NCI-H748 (cell line): ENCODE results near the gene HOXA6.

Experiments used
- DNase-seq: peaks from one replicate; lab custom pipeline; 2025; ENCODE audit not compliant: unreplicated experiment; lab: John Stamatoyannopoulos, UW

HOXA6 gene

DNA sequence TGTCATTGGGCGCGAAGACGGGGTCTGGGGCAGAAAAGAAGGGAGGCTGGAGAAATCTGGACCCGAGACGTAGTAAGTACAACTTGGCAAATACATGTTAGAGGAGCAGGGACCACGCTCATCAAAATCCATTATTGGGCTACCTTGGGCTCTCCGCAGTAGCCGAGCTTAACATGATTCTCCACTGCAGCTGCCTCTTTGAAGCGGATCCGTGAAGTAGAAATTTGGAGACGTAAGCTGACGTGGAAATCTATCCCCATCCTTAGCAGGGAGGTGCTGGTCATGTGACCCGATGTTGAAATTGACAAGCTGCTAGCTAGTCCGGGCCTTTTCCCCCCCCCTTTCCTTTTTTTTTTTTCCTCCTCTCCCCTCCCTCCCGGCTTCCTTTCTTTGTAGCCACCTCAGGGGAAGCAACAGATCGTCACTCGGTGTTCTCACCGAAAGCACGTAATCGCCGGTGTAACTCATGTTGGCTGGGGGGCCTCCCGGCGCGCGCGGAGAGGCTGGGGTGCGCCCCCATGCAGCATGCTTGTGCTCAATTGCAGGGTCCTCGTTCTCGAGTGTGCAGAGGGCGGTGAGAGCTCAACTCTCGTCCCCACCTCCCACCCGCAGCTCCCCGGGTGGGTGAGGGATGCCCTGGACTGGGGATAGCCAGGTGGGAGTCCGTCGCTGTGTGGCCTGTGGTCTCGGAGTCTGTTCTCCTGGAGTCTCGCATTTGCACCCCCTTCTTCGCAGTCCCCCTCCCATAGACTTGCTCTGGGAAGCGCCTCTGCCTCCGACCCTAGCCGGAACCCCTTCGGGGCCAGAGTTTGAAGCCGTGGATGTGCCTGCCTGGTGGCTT lies 37.7 kb upstream of the HOXA6 start, which contains the start of gene HOXA11:
Gene HOXA11, minus strand, starts transcription at position 220 of the 841 bp plus-strand sequence. Its CDS starts 88 bp downstream, at position 132.
- peak; percentile 64 for DNase-seq

DNA sequence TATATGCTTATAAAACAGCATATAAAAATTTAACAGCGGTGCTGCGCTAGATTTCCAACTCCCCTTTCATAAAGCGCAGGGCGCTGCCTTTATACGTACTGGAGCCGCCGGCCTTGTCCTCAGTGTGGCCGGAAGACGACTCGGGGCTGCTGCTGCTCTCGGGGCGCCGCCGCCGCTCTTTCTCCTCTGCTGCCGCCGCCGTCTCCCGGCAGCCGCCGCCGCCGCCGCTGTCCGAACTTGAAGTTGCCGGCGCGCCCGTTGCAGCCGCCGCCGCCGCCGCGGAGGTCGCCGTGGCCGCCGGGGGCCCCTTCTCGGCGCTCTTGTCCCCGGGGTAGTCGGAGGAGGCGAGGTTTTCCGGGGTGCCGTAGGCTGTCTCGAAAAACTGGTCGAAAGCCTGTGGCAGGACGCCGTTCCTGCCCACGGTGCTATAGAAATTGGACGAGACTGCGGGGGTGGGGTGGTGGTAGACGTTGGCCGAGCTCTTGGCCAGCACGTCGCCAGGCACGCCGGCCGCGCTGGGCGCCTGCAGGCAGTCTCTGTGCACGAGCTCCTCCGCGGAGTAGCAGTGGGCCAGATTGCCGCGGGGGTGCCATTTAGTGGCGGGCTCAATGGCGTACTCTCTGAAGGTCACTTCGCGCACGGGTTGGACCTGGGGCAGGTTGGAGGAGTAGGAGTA lies 36.9 kb upstream of the HOXA6 start:
- peak; percentile 75 for DNase-seq

DNA sequence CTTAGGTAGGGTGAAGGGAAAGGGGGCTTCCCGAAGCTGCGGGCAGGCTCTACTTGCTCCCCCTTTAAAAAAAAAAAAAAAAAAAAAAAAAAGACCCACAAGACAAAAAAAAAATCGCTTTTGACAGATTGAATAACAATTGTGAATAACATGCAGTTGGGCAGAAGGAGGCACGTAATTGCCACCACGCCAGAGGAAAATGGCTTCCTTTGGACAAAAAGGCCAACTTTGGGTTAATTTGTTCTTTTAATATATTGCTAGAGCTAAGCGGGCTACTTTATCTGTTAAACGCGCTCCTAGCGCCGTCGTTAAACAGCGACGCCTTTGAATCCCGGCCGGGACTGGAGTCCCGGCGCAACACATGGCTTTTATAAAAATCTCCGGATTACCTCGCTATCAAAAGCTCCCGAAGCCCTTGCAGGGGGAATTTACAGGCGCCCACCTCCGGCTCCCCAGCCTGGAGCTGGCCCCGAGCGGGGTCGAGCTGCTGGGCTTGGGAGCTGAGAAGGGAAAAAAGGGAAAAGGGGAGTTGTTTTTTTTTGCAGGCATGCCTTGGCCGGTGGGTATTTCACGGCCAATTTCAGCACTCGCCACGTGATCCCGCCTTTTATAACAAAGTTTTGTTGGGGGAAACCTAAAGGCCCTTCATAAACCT lies 36.2 kb upstream of the HOXA6 start:
- peak; percentile 66 for DNase-seq

DNA sequence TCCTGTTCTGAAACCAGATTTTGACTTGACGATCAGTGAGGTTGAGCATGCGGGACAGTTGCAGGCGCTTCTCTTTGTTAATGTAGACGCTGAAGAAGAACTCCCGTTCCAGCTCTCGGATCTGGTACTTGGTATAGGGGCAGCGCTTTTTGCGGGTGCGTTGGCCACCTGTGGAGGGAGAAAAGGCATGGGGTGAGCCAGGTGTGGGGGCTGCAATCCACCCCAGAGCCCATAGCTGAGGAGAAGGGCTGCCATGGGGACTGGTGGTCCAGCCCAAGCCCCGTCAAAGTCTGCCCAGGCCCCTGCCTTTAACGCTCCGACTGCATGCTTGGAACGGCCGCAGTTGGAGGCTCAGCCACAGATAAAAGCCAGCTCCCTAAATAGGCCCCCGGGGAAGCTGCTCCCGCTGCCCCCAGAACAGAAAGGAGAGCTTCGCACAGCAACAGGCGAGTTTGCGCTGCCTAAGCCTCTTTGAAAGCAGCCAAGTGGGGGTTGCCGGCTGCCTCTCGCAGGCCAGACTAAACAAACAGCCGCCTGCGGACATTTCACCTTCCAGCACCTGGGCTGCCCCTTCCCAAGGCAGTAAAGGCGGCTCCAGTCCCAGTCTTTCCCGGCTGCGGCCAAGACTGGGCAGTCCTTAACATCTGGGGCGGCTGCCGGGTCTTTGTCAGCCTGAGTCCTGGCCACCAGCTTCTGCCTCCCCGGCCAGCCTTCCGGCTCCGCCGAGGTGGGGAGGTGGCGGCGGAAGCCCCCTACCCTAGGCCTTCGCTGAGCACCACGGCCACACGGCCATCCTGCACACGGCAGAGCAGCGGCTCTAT lies 35.5 kb upstream of the HOXA6 start:
- peak; percentile 66 for DNase-seq

DNA sequence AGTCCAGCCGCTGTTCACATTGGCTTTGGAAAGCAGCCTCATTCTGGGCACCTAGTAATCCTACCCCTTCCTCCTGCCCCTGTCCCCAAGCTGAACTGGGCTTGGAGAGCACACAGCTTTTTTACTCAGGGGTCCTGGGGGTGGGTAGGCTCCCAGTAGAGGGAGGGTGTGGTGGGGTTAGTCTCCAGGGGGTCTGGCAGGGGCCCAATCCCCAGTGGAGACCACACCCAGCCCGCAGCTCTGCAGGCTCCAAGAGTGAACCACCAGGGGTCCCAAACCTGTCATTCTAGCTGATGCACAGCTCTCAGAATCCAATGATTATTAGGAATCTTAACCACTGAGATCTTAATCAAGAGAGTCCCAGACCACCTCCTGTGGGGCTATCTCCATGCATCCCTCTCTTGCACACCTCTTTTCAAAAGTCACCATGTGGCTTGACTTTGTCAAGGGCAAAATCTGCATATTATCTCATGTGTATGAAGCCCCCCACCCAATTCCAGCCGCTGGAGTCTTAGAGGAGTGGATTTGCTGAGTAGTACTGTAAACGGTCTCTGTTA lies 34.8 kb upstream of the HOXA6 start:
- DNase-seq = no peak

DNA sequence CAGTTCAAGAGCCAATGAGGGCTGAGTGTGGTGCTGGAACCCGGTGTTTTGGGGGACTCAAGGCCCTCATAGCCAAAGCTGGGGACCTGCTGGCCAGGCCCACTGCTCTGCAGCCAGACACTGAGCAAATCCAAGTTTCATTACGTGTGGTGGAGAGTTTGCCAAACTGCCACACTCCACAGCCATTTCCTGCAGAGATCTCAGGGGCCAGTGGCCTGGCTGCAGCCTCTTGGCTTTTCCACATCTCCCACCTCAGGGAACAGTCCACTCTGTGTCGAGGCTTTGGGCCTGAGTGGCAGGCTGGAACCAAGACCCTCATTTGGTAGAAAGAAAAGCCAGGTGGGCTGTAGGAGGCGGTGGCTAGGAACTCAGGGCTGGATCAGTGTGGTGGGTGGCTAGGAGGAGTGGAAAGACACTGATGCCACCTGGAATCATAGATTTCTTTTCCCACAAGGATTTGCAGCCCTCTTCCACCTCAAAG lies 34.3 kb upstream of the HOXA6 start:
- no peak for DNase-seq

DNA sequence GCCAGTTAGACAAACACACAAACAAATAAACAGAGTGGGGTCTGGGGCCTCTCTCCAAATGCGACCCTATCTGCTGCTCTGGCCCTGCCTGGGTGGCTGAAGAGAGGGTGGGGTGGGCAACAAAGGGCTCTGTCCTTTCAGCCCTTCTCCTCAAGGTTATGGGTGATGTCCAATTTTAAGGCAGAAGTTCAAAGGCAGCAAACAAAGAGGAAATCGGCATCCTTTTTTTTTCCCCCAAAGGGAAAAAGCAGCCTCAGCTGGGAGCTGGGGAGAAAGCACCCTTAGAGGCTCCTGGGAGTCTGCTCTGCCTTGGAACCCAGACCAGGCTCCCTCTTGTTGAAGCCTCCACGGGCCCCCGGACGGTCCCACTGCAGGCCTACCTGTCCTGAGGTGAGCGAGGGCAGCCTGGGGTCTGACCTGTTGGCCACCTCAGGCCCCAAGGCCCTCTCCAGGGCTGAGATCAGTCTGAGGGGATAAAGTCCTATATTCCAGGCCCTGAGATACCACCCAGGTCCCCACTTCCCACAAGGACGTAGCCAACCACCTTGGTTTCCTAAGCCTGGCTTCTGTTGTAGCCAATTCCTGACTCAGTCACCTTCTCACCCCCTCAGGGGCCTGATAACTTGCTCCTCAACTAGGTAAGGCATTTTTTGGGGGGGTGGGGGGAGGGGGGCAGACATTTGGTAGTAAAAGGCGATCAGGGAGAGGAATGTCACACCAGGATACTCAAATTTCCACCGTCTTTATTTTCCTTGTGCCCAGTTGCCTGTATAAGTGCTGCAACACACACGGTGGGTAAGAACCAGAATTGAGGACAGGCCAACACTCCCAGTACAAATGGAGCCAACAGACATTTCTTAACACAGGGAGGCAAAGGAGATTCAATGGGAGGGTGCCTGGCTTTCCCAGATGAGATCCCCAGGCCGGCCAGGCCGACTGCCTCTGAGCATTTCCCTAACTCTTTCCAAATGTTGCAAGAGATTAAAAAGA lies 33.2 kb upstream of the HOXA6 start:
- DNase-seq = no peak

DNA sequence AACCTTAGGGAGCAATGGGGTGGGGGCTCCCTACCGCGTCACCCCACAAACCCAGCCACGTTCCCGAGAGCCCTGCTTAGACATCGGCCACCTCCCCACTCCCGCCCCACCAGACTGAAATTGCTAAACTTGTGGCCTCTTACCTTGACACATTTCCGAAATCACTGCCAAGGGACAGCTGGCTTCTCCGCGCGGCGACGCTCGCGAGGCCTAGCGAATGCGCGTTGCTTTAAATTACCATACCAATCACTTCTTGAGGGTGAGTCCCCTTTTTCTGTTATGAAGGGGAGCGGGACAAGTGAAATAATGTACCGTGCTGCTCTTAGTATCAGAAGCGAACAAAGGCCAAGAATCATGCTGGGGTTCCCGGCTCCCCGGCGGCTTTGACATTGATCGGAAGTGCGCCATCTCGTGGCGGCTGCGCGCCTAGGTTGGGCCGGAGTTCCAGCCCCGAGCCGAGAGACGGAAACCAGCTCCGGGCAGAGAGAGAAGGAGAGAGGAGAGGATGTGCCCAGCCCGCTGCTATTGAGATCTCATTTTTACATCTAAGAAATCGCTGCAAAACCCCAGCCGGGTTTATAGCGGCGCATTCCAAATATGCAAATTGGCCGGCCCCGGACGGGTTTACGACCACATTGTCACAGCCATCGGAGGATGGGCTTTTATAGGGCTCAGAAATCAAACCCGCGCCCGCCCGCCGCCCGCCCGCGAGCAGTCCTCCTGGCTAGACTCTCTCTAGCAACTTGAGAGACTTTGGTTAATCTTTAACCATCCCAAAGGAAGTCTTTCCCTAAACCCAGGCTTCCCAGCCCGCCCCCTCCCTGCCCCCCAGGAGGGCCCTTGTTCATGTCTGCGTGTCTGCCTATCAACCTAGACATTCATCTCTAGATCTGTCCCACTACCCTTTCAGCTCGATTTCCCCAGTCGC lies 32.2 kb upstream of the HOXA6 start:
- no peak for DNase-seq

DNA sequence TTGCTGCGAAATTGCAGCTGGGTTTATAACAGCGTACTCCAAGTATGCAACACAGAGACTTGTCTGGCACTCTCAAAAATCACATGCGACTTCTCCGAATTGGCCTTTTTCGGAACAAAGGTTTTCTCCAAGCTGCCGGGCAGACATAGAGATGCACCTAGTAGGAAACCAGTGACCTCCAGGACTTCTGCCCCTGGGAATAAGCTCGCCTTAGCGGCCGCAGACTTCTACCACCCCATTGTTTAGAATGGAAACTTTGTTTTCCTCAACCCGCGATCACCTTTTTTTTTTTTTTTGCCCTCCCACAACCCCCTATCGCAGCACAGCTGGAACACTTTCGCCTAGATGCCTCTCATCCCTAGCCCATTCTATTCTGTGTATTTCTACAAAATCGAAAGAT lies 31.5 kb upstream of the HOXA6 start:
- DNase-seq = no peak

DNA sequence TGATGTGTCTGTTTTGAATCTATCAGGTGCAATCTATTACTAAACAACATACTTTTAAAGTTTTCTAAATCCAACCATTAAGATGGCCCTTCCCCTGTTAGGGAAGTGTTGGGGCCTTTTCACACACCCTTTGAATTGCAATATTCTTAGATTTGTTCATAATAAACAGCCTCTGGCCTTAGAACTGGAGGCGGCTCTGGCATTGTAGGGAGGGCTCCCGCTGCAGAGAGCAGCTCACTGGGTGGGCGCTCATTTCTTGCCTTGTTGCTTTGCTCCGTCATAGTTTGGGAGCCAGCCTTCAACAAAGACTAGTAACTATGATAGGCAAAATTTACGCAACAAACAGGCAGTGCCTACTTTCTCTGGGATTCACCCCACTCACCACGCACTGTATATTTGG lies 30.8 kb upstream of the HOXA6 start:
- no peak for DNase-seq

DNA sequence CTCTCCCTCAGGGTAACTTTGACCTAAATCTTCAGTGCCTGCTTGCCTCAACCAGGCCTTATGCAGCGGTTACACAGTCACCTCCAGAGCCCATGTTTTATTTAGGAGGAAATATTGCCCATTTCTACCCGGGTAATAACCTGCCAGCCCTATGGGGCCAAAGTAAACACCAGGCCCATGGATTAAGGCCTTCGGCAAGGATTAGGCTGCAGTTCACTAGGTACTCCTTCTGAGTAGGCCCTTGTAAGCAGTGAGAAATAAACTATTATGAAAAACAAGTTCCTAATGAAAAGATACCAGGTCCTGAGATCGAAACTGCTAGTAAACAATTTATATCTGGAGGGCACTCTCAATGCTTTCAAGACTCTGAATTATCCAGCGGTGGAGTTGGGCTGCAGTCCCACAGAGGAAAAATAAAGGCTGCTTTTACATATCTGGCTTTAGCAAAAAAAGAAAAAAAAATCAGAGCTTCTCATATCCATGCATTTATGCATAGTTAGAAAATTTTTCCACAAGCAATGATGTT lies 30.3 kb upstream of the HOXA6 start:
- DNase-seq = no peak

DNA sequence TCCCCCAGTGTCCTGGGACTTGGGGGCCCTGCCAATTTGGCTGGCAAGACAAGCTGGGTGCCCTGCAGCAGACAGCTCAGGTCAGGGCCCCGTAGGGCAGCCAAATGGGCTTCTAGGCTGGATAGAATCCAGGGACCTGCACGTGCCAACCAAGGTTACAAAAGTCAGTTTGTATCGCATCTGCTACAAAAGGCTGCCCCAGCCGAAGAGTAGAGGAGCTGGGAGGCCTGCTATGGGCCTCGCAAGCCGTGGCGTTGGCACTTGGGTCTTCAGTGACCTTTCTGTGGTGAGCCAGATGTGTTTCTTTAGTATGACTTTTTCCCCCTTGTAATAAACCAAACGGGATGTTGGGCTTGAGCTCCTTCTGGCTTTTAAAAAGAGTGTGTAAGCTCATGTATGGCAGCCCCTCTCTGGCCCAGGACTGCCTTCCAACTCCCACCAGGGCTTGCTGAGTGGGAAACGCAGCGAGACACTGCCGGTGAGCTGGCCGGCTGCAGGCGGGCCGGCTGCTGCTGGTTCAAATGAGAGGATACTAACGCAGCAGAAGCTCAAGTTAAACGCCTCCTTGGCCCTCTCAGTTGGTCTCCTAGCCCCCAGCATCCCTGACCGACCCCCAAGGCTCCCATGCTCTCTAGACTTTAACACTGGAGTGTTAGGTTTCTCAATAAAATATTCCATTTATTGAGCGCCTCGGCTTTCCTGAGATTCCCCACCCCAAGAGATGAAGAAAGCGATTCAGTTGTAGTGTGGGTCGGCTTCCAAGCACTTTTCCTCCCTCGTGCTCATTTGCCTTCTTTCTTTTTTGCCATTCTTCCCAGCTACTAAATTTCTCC lies 29.6 kb upstream of the HOXA6 start:
- DNase-seq = no peak

DNA sequence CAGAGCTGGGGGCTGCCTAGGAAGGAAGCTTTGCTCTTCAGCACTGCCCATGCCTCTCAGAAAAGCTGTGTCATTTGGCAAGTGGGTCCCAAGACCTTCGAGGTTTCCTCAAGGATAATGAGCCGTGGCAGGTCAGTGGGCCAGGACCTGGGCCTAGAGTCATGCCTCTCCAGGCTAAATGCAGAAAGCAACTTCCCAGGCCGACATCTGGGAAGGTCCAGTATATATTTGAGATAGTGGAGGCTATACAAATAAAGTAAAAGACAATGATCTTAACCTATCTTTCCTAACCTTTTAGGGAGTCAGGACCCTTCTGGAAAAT lies 28.9 kb upstream of the HOXA6 start:
- no peak for DNase-seq

DNA sequence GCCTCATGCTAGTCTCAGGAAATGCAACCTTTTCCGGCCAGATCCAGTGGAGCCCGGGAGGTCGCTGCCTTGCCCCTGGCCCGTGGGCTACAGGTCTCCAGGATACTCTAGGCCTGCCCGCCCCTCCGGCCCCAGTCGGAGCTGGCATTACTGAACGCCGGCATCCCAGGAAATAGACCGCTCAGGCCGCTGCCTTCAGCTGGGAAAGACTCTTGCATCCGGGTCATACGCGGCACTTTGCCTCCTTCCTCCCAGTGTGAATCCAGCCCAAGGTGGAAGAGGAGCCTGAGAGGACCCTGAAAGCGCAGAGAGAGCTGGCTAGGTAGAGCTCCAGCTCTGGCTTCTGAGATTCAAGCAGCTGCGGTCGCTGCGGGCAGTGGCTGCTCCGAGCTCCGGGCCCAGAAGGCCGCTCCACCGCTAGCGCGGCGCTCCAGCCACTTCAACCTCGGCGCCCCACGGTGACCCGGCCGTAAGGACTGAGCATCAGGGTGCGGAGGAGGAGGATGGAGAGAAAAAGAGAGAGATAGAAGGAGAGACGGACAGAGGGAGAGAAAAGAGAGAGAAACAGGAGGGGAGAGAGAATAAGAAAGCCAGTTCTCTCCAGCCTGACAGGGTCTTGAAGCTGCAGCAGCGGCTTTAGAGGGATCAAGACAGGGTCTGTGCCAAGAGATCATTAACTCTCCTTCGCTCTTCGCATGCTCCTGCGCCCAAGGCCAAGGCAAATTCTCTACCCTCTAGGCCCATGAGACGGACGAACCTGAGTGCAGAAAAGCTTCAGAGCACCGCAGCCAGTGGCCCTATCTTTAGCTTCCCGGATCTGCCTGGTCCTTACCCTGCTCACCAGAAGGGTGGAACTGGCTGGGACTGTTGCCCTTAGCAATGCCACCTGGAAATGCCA lies 28.3 kb upstream of the HOXA6 start:
- DNase-seq = peak; percentile 5

DNA sequence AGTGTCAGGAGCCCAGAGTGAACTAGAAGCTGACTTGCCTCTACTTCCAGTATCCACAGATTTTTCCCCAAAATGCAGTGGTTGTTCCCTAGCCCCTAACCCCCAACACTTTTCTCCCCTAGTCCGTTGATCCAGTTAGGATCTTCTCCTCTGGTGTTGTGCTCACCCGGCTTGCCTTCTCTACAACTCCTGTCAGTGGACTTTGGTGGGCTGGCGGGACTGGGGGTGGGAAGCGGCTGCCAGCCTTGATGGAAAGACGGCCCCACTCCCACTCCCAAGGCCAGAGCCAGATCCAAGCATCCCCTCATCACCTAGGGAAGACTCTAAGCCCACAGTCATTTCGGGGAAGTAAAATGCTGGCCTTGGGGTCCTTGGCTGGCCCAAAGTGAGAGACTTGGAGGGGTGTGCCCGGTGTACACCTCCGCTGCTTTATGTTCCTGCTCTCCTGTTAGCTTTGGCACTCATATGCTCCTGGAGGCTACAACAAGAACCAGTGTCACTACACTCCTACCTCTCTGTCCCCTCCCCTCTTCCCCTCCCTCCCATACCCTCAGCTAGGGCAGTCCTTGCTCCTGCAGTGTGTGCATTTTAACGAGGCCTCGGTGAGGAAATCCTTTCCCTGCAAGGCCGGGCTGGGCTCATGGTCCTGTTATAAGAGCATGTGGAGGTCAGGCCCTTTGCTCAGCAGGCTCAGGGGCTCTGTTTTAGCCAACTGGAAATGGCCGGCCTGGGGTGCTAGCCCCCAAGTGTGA lies 27.5 kb upstream of the HOXA6 start:
- no peak for DNase-seq
